ENCODE results near the gene ARHGAP23.

GRCh38 chr17:38425744-38426143 is 2.5 kb upstream of the ARHGAP23 start:
- TF ChIP-seq CTCF (IDR thresholded peaks at IDR 0.05 in 8 of 11, conservative IDR thresholded peaks at IDR 0.05 in 3 of 11) = no peak
- no peak for TF ChIP-seq POLR2A (IDR thresholded peaks at IDR 0.05)
